ENCODE data around the gene NFATC1. TPM values are rescaled to one million over a fixed set of nuclear protein-coding genes. Genes with fewer than 3 reads are reported as not detected.

The NFATC1 gene
- polyA plus RNA-seq, 1 of the 3 experiments (the other 2 are of a cell fraction) = 0.02 TPM

DNA sequence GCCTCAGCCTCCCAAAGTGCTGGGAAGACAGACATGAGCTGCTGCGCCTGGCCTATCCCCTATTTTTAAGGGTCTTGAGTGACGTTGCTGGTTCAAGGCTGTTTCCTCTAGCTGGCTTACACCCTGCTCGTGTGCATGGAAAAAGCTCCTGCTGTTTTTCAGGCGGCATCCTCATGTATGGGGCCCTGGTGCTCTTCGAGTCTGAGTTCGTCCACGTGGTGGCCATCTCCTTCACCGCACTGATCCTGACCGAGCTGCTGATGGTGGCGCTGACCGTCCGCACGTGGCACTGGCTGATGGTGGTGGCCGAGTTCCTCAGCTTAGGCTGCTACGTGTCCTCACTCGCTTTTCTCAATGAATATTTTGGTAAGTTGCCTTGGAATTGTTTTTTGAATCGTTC is 22.0 kb upstream of the NFATC1 start (continued):
- no peak for TF ChIP-seq FOSL2 (IDR thresholded peaks at IDR 0.05; ENCODE audit: borderline replicate concordance, low read depth)
- no peak for TF ChIP-seq USF1 (IDR thresholded peaks at IDR 0.05; ENCODE audit: borderline replicate concordance, low read depth)
- no peak for TF ChIP-seq EZH2phosphoT487 (IDR thresholded peaks at IDR 0.05; ENCODE audit: borderline replicate concordance, low read depth)
- no peak for TF ChIP-seq EP300 (IDR thresholded peaks at IDR 0.05; ENCODE audit: borderline replicate concordance in 1 of 2, low read depth in 1 of 2, low read length in 1 of 2)
- TF ChIP-seq RXRA (IDR thresholded peaks at IDR 0.05; ENCODE audit: borderline replicate concordance, low read depth) = no peak
- TF ChIP-seq, protein P1, sequence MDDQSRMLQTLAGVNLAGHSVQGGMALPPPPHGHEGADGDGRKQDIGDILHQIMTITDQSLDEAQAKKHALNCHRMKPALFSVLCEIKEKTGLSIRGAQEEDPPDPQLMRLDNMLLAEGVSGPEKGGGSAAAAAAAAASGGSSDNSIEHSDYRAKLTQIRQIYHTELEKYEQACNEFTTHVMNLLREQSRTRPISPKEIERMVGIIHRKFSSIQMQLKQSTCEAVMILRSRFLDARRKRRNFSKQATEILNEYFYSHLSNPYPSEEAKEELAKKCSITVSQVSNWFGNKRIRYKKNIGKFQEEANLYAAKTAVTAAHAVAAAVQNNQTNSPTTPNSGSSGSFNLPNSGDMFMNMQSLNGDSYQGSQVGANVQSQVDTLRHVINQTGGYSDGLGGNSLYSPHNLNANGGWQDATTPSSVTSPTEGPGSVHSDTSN (IDR thresholded peaks at IDR 0.05) = no peak

- TF ChIP-seq MAX (IDR thresholded peaks at IDR 0.05; ENCODE audit: low read depth) = no peak
- TF ChIP-seq MXI1 (IDR thresholded peaks at IDR 0.05; ENCODE audit: low read depth, low read length) = no peak
- TF ChIP-seq EZH2phosphoT487 (IDR thresholded peaks at IDR 0.05; ENCODE audit: borderline replicate concordance, low read depth) = no peak
- no peak for TF ChIP-seq RXRA (IDR thresholded peaks at IDR 0.05; ENCODE audit: borderline replicate concordance, low read depth)
- no peak for TF ChIP-seq GATA2 (CRISPR knock-in tag; IDR thresholded peaks at IDR 0.05)
- TF ChIP-seq CHD2 (IDR thresholded peaks at IDR 0.05; ENCODE audit: low read length, partially characterized antibody) = no peak
- POLR2A ChIA-PET = no interaction called here
- no peaks in the 10 kb centered on the region for H3K9me2 ChIP-seq
- CTCF ChIA-PET = interaction anchor here (0.9 to 1.5 kb wide), 3 partner anchors 9 to 155 kb away, joined by 3 to 4 read pairs (median 3); no protein-coding TSS in a partner anchor
- DNase-seq = no peak
- no peak overlapping the region for H3K4me3 ChIP-seq (ENCODE audit: low read depth in 2 of 2, low read length in 1 of 2)
- no peaks in the 10 kb centered on the region for H3F3A ChIP-seq (replicated peaks; ENCODE audit: insufficient read depth)
- no peaks in the 10 kb centered on the region for H3K27me3 ChIP-seq (ENCODE audit: insufficient read depth)
- WGBS (ENCODE audit: low lambda C conversion rate) = 95% methylated on average over 11 of the region's 32 CpGs
- no peak overlapping the region for H3K27ac ChIP-seq (ENCODE audit: low read depth in 2 of 2, low read length in 1 of 2)
- no peaks in the 10 kb centered on the region for H3K4me1 ChIP-seq (ENCODE audit: control insufficient read depth in 1 of 2, insufficient read depth in 2 of 2, low read depth in 1 of 2, low read length in 1 of 2)
- H3K36me3 ChIP-seq (replicated peaks in 1 of 2; ENCODE audit: control insufficient read depth in 1 of 2, insufficient read depth in 2 of 2, low read length in 1 of 2) = peaks cover 3 to 8% of the 10 kb centered on the region in 2 experiments
- H2AFZ ChIP-seq (ENCODE audit: low read depth) = no peak overlapping the region
- no peaks in the 10 kb centered on the region for H3K79me2 ChIP-seq (ENCODE audit: insufficient read depth)
- H3K4me2 ChIP-seq = no peak overlapping the region
- no peaks in the 10 kb centered on the region for H4K20me1 ChIP-seq (ENCODE audit: insufficient read depth)
- H3K9ac ChIP-seq = no peak overlapping the region
- H3K9me3 ChIP-seq = no peaks in the 10 kb centered on the region
These were observed 21.1 kb upstream of the NFATC1 start for GRCh38 chr18:79374408-79375171.
